Liver (tissue), 3 donors: ENCODE measurements around the gene BUD13.

Source experiments
- FOXA1 ChIP-seq: IDR thresholded peaks from 2 replicates; pipeline ENCODE4 v1.6.1; 2016; ENCODE audit warnings: antibody characterized with exemption
- FOXA2 ChIP-seq: IDR thresholded peaks from 2 replicates; pipeline ENCODE4 v1.6.1; 2016; ENCODE audit warnings: antibody characterized with exemption
- GABPA ChIP-seq, 2 donors: IDR thresholded peaks in 1 of 2; conservative IDR thresholded peaks in 1 of 2; 2 replicates each; pipeline ENCODE4 v1.6.1; 2016; ENCODE audit warnings: antibody characterized with exemption in 2 of 2, mild to moderate bottlenecking in 1 of 2, moderate library complexity in 1 of 2
- HNF4A ChIP-seq, 2 donors: conservative IDR thresholded peaks; 2 replicates each; pipeline ENCODE4 v1.6.1; 2016; ENCODE audit warnings: antibody characterized with exemption in 2 of 2, mild to moderate bottlenecking in 2 of 2
- JUND ChIP-seq, 2 donors: IDR thresholded peaks; 2 replicates each; pipeline ENCODE4 v1.6.1; 2016; ENCODE audit warnings: antibody characterized with exemption in 2 of 2
- SP1 ChIP-seq: IDR thresholded peaks from 2 replicates; pipeline ENCODE4 v1.6.1; 2018; ENCODE audit warnings: antibody characterized with exemption, mild to moderate bottlenecking
- TAF1 ChIP-seq: conservative IDR thresholded peaks from 2 replicates; pipeline ENCODE4 v1.6.1; 2016; ENCODE audit warnings: antibody characterized with exemption, mild to moderate bottlenecking
- TF ChIP-seq, protein P1 (sequence below): fragments of 150-350 bp; IDR thresholded peaks from 2 replicates; pipeline ENCODE4 v1.5.1; 2017; ENCODE audit warnings: improper control_type of control experiment, low read depth, low read length; ENCODE audit not compliant: missing input control
- TF ChIP-seq, protein P2 (sequence below): IDR thresholded peaks from 2 replicates; pipeline ENCODE4 v1.6.1; 2016; ENCODE audit warnings: antibody characterized with exemption
- TF ChIP-seq, protein P3 (sequence below): IDR thresholded peaks from 2 replicates; pipeline ENCODE4 v1.6.1; 2016; ENCODE audit warnings: antibody characterized with exemption
- donor health status: healthy.
- donor health status: healthy.

DNA sequence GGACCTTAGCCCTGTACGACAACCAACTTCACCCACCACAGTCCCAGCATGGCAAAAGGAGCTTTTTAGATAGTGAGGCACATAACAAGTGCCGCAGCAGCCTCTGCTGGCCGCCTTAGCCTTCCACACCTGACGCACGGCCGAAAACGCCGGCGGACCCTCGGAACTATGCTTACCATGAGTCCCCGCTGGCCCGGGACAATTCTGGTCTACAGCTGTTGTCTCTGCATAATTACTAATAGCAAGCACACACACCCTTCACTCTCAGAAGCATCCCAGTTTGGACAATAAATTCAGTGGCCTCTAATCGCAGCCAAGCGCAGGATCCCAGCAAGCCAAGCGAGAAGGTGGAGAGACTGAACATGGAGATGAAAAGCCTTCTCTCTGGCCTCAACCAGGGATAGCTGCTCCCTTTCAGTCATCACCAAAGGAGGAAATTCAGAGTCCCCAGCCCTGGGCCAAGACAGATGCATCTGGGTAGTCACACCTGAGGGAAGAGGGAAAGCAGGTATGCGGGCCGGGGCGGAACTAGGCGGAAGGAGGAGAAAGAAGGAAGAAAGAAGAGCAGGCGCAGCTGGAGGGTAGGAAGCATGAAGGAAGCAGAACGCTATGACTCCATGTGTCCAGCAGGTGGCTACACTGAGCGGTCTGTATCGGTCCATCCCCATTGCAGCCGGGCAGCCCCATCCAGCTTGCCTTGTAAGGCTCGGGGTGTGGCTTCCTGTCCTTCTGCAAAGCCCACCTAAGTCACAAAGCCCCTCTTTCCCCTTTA is 40.3 kb downstream of the BUD13 start:
- TF ChIP-seq, protein P1, sequence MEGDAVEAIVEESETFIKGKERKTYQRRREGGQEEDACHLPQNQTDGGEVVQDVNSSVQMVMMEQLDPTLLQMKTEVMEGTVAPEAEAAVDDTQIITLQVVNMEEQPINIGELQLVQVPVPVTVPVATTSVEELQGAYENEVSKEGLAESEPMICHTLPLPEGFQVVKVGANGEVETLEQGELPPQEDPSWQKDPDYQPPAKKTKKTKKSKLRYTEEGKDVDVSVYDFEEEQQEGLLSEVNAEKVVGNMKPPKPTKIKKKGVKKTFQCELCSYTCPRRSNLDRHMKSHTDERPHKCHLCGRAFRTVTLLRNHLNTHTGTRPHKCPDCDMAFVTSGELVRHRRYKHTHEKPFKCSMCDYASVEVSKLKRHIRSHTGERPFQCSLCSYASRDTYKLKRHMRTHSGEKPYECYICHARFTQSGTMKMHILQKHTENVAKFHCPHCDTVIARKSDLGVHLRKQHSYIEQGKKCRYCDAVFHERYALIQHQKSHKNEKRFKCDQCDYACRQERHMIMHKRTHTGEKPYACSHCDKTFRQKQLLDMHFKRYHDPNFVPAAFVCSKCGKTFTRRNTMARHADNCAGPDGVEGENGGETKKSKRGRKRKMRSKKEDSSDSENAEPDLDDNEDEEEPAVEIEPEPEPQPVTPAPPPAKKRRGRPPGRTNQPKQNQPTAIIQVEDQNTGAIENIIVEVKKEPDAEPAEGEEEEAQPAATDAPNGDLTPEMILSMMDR, result peak; percentile 77
- TF ChIP-seq SP1 (no peak), FOXA2 (no peak), TAF1 (no peak), GABPA (IDR thresholded peaks at IDR 0.05 in 1 of 2, conservative IDR thresholded peaks at IDR 0.05 in 1 of 2) (no peak), JUND (IDR thresholded peaks at IDR 0.05) (no peak), HNF4A (conservative IDR thresholded peaks at IDR 0.05) (no peak), FOXA1 (no peak)
- TF ChIP-seq, protein P2, sequence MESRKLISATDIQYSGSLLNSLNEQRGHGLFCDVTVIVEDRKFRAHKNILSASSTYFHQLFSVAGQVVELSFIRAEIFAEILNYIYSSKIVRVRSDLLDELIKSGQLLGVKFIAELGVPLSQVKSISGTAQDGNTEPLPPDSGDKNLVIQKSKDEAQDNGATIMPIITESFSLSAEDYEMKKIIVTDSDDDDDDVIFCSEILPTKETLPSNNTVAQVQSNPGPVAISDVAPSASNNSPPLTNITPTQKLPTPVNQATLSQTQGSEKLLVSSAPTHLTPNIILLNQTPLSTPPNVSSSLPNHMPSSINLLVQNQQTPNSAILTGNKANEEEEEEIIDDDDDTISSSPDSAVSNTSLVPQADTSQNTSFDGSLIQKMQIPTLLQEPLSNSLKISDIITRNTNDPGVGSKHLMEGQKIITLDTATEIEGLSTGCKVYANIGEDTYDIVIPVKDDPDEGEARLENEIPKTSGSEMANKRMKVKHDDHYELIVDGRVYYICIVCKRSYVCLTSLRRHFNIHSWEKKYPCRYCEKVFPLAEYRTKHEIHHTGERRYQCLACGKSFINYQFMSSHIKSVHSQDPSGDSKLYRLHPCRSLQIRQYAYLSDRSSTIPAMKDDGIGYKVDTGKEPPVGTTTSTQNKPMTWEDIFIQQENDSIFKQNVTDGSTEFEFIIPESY, result no peak
- TF ChIP-seq, protein P3, sequence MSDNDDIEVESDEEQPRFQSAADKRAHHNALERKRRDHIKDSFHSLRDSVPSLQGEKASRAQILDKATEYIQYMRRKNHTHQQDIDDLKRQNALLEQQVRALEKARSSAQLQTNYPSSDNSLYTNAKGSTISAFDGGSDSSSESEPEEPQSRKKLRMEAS, result no peak
